Stimulated activated CD8-positive, alpha-beta memory T cell treated with anti-CD3 and anti-CD28 coated beads, Interleukin-15, amount 100 ng/mL, for 48 hours (primary cell): Measurements from ENCODE around the gene IL17RB.

Source experiments
- DNase-seq, 2 donors: peaks; one replicate each; pipeline ENCODE4 v3.0.0-alpha.2; 2020; ENCODE audit warnings: low read depth in 2 of 2

The IL17RB gene

GRCh38 chr3:53812434-53812833 is 33.9 kb upstream of the IL17RB start:
- DNase-seq = no peak

DNA sequence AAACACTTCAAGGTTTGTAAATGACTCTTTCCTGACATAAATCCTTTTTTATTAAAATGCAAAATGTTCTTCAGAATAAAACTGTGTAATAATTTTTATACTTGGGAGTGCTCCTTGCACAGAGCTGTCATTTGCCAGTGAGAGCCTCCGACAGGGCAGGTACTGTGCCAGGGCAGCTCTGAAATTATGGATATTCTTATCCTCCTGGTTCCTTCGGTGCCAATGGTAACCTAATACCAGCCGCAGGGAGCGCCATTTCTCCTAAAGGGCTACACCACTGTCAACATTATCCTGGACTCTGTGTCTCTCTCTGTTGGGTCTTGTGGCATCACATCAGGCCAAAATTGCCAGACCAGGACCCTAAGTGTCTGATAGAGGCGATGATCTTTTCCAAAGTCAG is 33.1 kb upstream of the IL17RB start:
- DNase-seq = no peak

- no peak for DNase-seq
These were observed 32.5 kb upstream of the IL17RB start for GRCh38 chr3:53813876-53814275.

DNA sequence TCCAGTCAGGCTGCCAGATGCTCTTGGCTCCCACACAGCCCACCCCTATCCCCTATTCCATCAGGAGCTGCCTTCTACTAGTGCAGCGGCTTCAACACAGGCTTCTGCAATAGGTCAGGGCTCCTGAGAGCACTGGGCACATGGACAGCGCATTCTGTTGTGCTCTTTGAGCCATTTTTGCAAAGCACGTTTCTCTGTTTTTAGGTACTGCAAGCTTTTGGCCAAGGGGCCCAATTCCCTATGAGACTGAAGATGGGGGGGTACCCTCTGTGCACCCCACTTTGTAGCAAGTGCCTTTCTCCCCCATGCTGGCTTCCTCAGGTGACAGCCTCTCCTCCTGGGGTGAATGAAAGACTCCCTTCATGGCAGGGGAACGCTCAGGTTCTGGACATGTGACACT is 31.3 kb upstream of the IL17RB start:
- no peak for DNase-seq

- DNase-seq = no peak
These were observed 30.7 kb upstream of the IL17RB start for GRCh38 chr3:53815651-53816050.

DNA sequence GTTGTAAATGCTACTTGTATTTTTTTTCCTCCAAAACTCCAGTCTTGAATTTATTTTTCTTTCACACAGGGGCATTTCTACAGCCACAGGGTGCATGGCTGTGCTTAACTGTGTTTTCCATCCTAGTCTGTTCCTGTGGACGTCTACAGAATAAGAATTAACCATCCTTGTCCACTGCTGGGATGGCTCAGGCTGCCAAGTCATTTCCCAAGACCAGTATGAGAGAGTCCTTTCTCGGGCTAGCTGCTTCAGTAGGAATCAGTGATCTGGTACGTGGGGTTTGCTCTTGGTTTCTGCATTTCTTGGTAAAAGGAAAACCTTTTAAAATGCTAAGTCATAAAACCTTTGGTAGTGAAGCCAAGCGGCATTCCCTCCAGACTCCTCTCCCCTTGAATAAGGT is 29.9 kb upstream of the IL17RB start:
- no peak for DNase-seq

GRCh38 chr3:53817211-53817610 is 29.2 kb upstream of the IL17RB start:
- no peak for DNase-seq

- DNase-seq = no peak
These were observed 28.6 kb upstream of the IL17RB start for GRCh38 chr3:53817809-53818208.

- DNase-seq = no peak
These were observed 27.9 kb upstream of the IL17RB start for GRCh38 chr3:53818221-53819162.

- no peak for DNase-seq
These were observed 27.1 kb upstream of the IL17RB start for GRCh38 chr3:53819163-53819868.

GRCh38 chr3:53820084-53820483 is 26.3 kb upstream of the IL17RB start:
- no peak for DNase-seq

DNA sequence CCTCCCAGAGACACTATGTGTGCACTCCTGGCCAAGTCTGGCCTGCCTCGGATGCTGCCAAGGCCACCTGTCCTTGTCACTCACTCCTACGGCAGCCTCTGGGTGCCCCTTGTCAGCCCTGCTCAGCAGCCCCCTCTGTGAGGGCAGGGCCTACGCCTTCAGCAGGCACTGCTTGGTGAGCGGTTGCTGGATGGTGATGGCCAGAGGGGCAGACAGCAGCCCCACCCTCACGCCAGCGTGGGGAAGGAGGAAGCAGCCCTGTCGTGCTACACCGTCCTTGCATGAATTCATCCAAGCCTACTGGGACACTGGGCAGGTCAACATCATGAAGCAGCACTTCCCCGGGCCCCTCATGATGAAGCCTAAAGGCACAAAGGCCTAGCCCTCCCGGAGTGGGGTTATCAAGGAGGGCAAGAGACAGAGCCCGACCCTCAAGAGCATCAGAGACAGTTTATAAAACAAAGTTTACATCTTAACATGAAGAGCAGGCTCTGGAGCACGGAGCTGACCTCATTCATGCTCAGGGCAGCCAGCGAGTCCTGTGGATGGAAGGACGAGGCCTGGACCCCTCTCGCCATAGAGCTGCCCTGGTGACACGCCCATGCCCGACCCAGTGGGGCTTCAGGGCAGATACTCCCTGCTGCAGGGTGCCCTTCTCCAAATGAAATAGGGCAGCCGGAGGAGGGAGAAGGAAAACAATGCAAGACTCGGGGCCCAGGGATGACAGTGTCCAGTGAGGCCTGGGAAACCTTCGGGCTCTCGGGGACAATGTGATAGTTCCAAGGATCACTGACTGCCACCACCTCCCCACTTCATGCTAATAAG is 25.4 kb upstream of the IL17RB start:
- no peak for DNase-seq

DNA sequence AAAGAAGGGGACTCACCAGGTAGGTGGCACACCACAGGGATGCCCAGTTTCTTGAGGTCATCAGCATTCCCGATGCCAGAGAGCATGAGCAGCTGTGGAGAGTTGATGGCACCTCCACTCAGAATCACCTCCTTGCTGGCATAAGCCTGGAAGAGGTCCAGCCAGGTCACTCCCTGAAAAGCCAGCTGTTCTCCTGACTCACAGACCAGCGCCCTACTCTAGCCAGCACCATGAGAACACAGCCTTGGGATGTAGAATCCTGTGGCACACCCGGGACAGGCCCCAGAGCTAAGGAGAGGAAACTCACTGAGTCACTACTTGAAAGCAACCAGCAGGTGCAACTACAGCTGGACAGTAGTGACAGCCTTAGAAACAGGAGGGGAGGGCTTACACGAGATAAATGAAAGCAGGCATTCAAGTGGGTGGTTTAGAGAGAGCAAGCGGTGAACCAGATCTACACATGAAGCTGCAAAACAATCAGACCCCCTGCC is 24.7 kb upstream of the IL17RB start:
- no peak for DNase-seq

DNA sequence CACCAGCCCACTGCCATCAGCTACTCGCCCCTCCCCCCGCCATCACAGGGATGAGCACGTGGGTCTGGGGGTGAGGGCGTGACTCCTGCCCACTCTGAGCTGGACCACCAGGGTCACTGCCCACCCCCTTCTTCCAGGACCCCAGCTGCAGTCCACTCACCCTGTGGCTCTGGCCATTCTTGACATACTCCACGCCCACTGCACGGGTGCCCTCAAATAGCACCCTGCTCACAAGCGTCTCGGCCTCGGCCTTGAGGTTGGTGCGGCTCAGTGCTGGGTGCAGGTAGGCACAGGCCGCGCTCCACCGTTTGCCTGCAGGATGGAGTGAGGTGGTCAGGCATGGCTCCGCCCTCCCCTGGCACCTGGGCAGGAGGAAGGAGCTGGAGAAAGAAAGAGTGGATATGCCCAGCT is 24.0 kb upstream of the IL17RB start:
- no peak for DNase-seq

GRCh38 chr3:53823026-53823955 is 23.1 kb upstream of the IL17RB start:
- DNase-seq = no peak

GRCh38 chr3:53823956-53824657 is 22.3 kb upstream of the IL17RB start:
- no peak for DNase-seq

GRCh38 chr3:53824795-53825194 is 21.6 kb upstream of the IL17RB start:
- DNase-seq = no peak

- DNase-seq = no peak
These were observed 20.3 kb upstream of the IL17RB start for GRCh38 chr3:53826048-53826447.

- DNase-seq = no peak
These were observed 17.8 kb upstream of the IL17RB start for GRCh38 chr3:53828581-53828980.

DNA sequence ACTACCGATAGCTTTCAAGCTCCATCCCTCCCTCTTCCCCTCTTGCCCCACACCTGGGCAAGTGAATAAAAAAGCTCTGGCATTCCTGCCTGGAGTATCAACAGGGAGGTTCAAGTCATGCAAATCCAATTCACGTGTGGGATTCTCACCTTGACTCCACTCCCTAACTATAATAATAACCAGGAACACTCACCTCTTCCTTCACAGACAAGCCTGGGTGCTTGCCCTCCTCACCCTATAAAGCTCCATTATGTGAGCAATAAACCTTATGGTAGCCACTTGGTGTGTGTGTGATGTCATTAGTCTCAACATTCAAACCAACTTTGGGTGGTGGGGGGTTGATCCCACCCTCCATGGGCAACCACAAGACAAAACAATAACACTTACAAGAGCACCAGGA is 16.8 kb upstream of the IL17RB start:
- DNase-seq = no peak
